NT2/D1 (cell line): ENCODE results near the gene RCN1.

Experiments
- YY1 ChIP-seq: IDR thresholded peaks from 2 replicates; pipeline ENCODE4 v1.6.1; 2011; ENCODE audit not compliant: insufficient read length, insufficient read depth
- ZNF274 ChIP-seq: IDR thresholded peaks from 2 replicates; pipeline ENCODE4 v1.6.1; 2011; ENCODE audit warnings: mild to moderate bottlenecking, low read depth, low read length

DNA sequence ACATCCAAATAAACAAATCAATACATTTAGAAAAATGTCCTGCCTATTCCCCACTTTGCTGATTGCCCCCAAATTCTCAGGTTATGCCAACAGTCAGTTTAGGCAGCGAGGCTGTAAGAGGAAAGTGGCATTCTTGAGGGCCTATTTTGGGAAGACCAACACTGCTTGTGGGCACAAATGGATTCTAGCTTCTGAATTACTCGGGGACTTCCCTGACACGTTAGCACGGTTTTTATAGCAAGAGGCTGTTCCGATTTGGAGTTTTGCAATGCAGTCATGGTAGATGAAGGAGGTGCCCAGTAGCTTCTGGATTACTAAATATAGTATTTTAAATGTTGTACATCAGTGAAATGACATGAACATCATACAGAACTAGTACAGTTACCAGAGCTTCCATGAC is 13.1 kb downstream of the RCN1 start:
- TF ChIP-seq ZNF274 (no peak), YY1 (no peak)
